GM06990 (cell line): ENCODE measurements around the gene MARCHF4.

Experiments
- DNase-seq: peaks from one replicate; pipeline ENCODE4 v3.0.0-alpha.2; 2011; ENCODE audit not compliant: insufficient read length; ENCODE audit errors: extremely low read depth
- H3K27me3 ChIP-seq: replicated peaks from 2 replicates; pipeline ENCODE4 v1.6.0; 2011; ENCODE audit warnings: low read length; ENCODE audit not compliant: control insufficient read depth, insufficient read depth
- H3K36me3 ChIP-seq: 2 replicates; pipeline ENCODE4 v1.5.1; 2011; ENCODE audit warnings: low read length; ENCODE audit not compliant: control insufficient read depth, insufficient read depth
- H3K4me3 ChIP-seq: replicated peaks from 2 replicates; pipeline ENCODE4 v1.5.1; 2011; ENCODE audit warnings: low read depth, mild to moderate bottlenecking, control low read depth, low read length
- CTCF ChIP-seq: IDR thresholded peaks from 2 replicates; pipeline ENCODE4 v1.5.1; 2011; ENCODE audit warnings: low read length, control low read depth, mild to moderate bottlenecking, inconsistent platforms; ENCODE audit not compliant: insufficient read depth, poor library complexity, severe bottlenecking

The MARCHF4 gene

GRCh38 chr2:216363221-216363620 lies 9.1 kb downstream of the MARCHF4 start:
- no peak overlapping the region for H3K4me3 ChIP-seq
- no peak for TF ChIP-seq CTCF
- no peaks in the 10 kb centered on the region for H3K36me3 ChIP-seq
- H3K27me3 ChIP-seq: peaks cover 4% of the 10 kb centered on the region
- DNase-seq: no peak

GRCh38 chr2:216362730-216363129 lies 9.6 kb downstream of the MARCHF4 start:
- DNase-seq: no peak
- Histone ChIP-seq H3K4me3 (no peak overlapping the region), H3K27me3 (peaks cover 4% of the 10 kb centered on the region), H3K36me3 (no peaks in the 10 kb centered on the region)
- TF ChIP-seq CTCF: no peak

- DNase-seq: no peak
- Histone ChIP-seq H3K36me3 (no peaks in the 10 kb centered on the region), H3K27me3 (peaks cover 2% of the 10 kb centered on the region; the same call in 1 of the 2 replicates), H3K4me3 (no peak overlapping the region)
- TF ChIP-seq CTCF: no peak
These were observed 16.6 kb downstream of the MARCHF4 start for GRCh38 chr2:216355711-216356110.

- Histone ChIP-seq H3K27me3 (peaks cover 2% of the 10 kb centered on the region; the same call in 1 of the 2 replicates), H3K36me3 (no peaks in the 10 kb centered on the region), H3K4me3 (no peak overlapping the region)
- DNase-seq: no peak
- TF ChIP-seq CTCF: no peak
These were observed 18.0 kb downstream of the MARCHF4 start for GRCh38 chr2:216354306-216354705.

GRCh38 chr2:216352653-216353270 lies 19.5 kb downstream of the MARCHF4 start:
- TF ChIP-seq CTCF: no peak

GRCh38 chr2:216351172-216351925 lies 20.9 kb downstream of the MARCHF4 start:
- TF ChIP-seq CTCF: no peak

More at GRCh38 chr2:216352653-216353270, 19.5 kb downstream of the MARCHF4 start:
- no peak for DNase-seq
- H3K36me3 ChIP-seq: no peaks in the 10 kb centered on the region
- no peaks in the 10 kb centered on the region; the same call in 1 of the 2 replicates for H3K27me3 ChIP-seq
- no peak overlapping the region for H3K4me3 ChIP-seq

More at GRCh38 chr2:216351172-216351925, 20.9 kb downstream of the MARCHF4 start:
- no peaks in the 10 kb centered on the region for H3K36me3 ChIP-seq
- no peak overlapping the region for H3K4me3 ChIP-seq
- DNase-seq: no peak
- no peaks in the 10 kb centered on the region; the same call in 1 of the 2 replicates for H3K27me3 ChIP-seq
